Ureter (tissue), 1 donor: ENCODE measurements around the gene NOS1AP. TPM values are rescaled to one million over a fixed set of nuclear protein-coding genes. Genes with fewer than 3 reads are reported as not detected.

Experiments
- DNase-seq: peaks from one replicate; pipeline ENCODE4 v3.0.0-alpha.2; 2020; ENCODE audit warnings: low spot score
- total RNA-seq: library from RNA; stranded (reverse); gene quantifications from one replicate; pipeline ENCODE4 v1.2.4, GENCODE V29; 2023
- donor health status: DM: yes; HTN: yes; CAD: no.

NOS1AP gene
- total RNA-seq, 1 donor from 2014 or later = 7.0 TPM

DNA sequence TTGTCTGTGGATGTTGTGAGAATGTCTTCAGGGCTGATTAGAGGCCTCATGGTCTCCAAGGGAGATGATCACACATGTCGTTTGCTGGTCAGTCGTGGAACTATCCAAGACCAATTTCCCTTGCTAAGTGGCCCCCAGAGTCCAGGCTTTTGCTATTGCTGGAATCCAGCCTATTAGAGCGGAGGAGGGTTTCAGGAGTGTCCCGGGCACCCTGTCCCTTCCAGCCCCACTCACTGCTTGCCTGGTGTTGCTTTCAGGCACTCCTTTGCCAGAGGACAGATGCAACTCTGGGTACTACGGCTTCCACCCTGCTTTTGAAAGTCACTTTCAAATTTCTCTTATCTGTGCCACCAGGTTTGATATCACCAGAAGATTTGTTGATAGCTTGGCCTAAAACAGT, 149.1 kb downstream of the NOS1AP start:
- DNase-seq = no peak

DNA sequence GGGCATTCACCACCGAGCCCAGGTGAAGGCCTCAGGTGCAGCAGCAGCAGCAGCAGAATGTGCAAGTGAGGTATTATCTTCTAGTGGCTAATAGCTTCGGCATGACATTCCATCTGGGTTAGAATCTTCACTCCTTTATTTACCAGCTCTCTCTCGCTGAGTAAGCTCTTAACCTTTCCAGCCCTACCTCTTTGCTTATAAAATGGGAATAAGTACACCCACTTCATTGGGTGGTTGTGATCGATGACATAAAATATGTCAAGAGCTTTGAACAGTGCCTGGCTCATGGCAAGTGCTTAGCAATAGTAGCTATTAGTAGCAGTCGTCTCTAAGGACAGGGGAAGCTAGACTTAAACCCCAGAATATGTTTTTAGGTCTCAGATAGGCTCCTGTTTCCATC, 149.5 kb downstream of the NOS1AP start:
- no peak for DNase-seq

DNA sequence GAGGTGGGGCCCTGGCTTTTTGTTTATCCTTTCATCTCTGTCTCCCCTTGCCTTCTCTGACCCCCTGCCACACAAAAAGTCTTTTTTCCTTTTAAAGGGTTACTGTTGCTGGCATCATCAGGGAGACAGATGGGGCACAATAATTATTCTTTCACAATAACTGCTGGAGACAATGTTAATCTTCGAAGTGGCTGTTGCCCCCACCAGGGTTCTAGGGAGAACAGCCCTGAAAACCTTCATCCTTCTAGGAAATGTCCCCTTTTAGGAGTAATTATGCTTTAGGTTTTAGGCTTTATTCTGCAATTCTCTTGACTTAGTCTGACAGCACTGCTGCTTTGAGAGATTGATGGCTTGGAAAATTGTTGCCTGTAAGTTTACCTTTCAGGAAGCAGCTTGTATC, 150.0 kb downstream of the NOS1AP start:
- no peak for DNase-seq

DNA sequence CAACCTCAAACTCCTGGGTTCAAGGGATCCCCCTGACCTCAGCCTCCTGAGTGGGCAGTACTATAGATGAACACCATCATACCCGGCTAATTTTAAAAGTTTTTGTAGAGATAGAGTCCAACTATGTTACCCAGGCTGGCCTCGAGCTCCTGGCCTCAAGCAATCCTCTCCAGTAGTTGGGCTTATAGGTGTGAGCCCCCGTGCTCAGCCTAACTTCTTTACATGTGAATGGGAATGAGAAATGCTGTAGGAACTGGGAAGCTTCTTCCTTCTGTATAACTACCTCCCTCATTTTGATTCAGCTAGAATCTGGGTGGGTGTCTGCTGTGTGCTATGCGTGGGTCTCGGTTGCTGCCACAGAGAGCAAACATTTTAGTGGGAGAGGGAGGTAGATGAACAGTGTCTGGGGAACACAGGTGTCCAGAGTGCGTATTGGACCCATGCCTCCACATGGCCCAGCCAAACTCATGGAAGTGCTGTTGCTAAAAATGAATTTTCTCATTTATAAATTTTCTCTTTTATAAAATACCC, 150.6 kb downstream of the NOS1AP start:
- DNase-seq = no peak

DNA sequence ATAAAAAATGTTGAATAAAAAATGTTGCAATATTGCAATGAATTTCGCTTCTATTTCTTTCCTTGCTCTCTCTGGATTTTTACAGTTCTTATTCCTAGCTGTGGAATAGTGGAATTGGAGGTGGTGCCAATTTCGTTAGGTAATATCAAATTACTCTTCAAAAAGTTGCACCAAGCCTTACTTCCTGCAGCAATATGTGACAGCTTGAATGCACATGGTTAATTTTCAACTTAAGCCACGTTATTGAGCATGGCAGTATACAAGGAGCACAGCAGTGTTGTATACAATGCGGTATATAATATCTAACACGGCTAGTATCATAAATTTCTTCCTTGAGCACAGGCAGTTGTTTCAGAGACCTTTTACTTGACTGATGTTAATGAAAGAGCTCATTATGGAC, 152.5 kb downstream of the NOS1AP start:
- DNase-seq = no peak

DNA sequence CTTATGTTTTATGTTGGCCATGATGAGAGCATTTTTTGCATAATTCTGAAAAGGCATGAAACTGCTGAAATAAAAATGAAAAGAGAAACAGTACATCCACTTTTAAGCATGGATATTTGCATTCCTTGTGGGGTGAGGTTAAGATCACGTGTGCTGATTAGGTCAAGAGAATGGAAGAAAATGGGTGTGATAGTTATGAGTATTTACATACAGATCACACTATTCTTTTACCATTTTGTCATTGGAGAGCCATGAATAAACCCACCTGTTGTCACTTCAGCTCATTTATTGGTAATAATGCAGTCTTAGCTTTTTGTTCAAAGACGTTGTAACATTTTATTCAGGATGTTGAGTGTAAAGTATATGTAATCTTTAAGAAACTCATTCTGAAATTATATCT, 153.2 kb downstream of the NOS1AP start:
- no peak for DNase-seq

DNA sequence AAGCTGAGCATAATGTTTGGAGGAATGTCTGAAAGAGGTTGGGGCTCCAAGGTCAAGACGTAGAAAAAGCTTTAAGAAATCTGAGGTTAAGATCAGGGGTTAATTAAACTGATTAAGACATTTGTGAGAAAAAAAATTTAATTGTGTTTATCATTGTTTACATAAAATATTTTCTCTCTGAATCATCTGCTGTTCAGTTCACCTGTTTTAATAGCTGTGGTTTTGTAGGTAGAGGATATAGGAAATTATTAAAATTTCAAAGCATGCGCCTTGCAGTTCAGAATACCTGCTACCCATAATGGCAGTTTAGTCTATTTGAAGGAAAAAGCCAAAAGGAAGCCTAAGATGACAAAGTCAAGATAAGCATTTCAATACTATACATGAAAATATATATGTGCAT, 154.0 kb downstream of the NOS1AP start:
- DNase-seq = no peak

DNA sequence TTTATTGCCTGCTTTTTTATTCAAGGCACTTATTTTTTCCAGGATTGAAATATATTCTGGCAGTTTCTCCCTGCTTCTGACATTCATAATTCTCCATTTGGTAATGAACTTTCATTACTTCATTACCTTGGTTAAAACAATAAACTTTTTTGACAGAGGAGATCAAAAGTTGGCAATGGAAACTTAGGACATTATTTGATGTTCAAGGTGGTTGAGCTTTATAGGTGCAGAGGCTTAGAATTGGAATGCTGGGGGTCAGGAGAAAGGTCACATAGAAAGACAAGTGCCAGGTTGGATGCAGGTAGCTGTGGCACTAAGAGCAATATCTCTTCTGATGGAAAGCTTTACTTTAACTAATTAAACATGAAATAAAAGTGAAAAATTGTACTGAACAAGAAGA, 154.8 kb downstream of the NOS1AP start:
- DNase-seq = no peak

DNA sequence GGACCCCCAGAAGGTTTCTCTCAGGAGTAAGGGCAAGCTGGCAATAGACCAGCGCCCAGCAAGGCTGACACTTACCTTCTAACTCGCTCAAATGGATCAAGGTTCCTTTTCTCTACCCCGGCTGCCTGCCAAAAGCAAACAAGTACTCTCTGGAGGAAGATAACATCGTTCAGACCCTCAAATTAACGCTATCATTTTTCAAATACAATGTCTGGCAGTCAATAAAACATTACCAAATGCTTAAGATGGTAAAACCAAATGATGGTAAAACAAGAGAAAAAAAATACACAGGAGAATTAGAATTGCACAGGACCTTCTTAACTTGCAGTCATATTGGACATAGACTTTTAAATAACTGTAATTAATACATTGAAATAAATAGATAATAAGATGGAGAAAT, 159.1 kb downstream of the NOS1AP start:
- DNase-seq = no peak

DNA sequence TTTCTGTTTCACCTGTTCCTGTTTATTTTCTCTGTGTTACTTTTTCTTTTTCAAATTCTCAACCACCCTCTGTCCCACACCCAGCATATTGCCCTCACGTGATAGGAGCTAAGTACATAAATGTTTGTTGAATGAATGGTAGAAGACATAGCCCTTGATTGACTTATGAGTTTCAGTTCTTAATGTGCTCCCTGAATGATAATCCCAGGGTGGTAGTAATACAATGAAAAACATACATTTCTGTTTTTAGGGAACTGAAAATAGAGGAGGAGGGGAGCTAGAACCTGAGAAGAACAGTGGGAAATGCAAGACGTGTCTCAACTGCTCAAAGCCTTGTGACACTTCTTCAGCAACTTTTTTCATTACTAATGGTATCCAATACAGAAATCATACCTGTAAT, 160.1 kb downstream of the NOS1AP start:
- no peak for DNase-seq

DNA sequence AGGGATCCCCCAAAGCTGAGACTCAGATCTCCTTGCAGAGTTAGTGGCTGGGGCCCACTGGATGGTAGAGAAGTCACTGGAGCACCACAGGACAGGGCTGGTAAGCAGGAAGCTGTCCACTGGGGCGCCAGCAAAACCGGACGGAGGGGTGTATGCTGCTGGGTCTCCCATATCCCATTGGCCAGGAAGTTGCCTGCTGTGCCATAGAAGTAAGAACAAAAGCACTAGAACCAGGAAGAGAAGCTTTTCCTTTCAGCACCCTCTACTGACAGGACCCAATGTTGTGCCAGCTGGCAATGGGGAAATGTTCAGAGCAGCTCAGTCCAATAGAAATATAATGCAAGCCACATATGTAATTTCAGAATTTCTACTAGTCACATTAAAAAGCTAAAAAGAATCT, 160.6 kb downstream of the NOS1AP start:
- DNase-seq = no peak

DNA sequence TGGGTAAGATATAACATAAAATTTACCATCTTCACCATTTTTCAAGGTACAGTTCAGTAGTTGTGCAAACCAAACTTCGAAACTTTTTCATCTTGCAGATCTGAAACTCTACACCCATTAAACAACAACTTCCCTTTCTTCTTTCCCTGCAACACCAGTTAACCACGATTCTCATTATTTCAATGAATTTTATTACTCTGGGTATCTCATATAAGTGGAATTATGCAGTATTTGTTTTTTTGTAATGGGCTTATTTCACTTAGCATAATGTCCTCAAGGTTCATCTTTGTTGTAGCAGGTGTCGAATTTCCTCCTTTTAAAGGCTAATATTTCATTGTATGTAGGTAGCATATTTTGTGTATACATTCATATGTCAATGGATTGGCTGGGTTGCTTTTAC, 161.0 kb downstream of the NOS1AP start:
- no peak for DNase-seq

DNA sequence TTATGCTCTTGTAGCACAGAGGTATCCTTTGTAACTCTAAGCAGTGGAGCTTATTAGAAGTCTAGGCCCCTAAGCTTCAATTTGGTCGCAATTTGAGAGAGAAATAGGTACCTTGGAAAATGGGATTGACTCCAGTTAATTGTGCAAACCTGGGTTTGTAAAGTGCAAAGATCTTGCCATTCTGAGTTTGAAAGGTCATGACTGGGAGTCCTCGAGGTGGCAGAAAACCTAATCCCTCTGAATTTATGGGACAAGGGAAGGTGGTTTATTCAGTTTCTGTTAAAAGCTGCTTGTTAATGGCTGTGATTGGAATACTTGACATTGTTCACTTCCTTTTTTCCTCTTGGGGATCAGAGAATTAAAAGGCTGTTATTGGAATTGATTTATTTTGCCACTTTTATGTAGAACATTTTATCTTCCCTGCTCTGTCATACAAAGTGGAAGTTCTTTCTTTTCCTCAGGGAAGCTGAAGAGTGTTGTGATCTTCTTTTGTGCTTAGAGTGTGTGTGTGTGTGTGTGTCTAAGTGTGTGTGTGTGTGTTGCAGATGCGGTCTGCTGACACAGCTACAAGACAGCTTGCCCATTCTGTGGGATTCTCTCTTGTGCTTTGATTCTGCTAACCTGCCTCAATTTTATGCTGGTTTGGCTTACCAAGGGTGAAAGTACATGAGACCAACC, 162.7 kb downstream of the NOS1AP start:
- no peak for DNase-seq

DNA sequence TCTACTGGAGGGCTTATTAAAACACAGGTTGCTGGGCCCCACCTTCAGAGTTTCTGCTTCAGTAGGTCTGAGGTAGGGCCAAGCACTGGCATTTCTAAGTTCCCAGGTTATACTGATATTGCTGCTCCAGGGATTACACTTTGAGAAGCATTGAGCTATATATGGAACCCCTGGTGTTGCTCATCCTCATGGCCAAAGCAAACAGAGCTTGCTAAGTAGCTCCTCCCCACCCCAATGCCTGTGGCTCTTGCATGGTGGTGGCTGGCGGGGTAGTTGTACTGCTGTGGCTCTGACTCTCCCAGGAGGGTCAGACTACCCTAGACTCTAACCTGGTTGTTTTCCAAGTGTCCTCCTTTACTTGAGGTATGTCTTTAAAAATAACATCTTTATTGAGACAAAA, 163.6 kb downstream of the NOS1AP start:
- DNase-seq = no peak

DNA sequence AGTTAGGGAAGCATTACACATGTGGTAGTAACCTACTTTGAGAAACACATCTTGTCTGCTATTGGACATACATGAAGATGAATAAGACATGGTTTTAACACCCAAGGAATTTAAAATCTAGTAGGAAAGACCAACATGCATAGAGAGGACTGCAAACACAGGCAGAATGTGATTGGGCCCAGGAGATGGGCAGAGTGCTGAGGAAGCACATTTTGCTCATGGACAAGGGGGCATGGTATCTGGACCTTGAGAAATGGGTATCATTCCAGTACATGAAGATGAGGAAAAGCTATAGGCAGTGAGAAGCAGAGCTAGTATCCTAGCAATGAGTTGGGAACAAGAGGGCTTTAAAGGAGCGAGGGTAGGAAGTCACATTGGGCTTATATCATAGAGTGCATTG, 164.4 kb downstream of the NOS1AP start:
- DNase-seq = no peak

DNA sequence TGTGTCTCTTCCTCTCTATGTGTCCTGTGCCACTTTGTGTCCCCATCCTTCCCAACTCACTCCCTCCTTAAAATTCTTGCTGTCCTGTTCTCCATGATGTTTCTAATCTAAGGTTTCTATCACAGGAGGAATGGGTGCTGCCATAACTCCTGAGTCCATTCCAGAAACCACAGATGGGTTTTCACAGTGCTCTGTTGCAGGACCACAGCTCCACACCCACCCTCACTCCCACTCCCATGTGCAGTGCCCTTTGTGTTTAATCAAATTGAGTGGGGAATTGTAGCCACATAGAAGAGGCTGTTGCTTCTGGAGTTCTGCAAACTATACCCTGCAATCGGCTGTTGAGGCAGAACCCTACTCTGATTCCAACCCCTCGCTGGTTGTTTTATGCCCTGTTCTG, 165.1 kb downstream of the NOS1AP start:
- DNase-seq = no peak

DNA sequence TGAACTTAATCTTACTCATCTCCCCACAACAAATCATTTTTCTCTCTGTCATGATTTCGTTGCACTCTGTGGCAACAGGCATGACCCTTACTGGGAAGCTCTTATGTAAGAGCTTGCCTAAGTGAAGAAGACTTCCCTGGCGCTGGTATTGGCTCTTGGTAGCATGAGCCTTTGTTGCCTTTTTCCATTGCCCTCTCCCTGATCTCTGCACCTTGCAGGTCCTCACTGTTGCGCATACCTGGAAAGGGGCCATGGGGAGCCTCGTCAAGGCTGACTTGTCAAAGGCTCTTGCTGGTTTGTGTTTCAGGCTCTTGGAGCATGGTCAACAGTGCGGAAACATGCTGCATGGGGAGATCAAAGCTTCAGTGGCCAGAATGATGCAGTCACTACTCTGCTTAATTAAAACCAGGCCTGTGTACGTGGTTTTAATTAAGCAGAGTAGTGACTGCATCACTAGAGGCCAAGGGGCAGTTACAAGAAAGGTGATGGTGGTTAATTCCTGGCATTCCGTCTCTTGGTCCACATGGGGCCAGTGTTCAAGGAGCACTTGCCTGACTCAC, 165.8 kb downstream of the NOS1AP start:
- no peak for DNase-seq

DNA sequence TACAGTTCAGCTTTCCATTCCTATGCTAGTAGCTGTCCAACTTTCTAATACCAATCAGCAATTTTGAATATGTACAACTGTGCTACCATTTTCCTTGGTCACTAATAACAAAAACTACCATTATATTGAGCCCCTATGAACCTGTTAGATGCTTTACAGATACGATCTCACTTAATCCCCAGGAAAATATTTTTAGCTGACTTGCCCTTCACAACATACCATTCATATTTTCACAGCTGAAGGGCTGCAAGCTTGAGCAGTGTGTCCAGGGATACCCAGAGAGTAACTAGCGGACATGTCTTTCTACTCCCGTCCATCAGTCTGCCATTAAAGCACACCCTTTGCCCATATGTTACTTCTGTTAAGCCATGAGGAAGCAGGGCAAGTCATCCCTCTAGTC, 166.7 kb downstream of the NOS1AP start:
- no peak for DNase-seq

DNA sequence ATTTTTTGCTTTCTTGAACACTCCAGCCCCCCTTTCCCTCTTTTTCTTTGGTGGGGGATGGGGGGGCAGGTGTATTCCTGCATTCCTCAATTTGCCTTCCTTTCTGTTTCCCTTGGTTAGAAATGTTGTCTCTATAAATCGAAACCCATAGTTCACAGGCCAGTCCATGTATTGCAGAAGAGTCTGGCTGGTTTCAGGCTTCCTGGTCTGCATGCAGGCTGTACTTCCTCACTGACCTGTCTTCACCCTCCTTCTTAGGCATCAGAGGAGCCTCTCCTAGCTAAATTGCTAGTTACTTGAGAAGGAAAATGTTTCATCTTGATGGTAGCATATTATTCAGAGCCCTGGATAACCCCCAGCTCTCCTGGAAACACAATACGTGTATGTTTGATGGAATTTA, 167.1 kb downstream of the NOS1AP start:
- DNase-seq = no peak

DNA sequence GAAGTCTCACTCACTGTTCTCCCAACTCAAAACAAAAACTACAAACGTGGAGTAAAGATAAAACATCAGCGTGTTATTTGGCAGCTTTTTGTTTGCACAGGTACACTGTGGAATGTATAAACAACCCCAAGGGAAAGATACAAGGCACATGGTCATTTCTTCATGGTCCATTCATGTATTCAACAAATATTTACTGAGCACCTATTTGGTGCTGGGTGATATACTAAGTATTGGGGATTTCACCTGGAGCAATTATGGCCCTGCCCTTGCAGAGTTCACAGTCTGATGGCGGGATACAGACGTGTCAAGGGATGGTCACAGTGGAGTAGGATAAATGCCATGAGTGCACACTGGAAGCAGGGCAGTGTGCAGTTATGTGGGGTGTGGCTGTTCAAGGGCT, 171.1 kb downstream of the NOS1AP start:
- DNase-seq = no peak

DNA sequence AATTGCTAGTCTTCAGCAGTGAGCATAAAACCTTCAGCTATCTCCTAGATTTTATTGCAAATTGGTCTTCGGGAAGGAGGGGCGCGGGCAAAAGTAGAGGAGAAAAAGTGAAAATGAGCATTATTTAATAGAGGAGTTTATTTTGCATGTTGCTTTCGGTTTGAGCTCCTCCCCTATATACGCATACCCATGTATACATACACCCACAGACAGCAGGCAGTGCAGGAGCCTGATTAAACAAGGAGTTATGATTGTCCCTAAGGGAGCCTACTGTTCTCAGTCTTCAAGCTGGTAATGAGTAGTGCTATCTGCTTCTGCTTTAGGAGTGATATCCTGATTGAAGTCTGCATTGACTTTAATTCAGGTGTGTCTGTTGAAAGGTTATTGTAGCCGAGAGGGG, 173.3 kb downstream of the NOS1AP start:
- no peak for DNase-seq

DNA sequence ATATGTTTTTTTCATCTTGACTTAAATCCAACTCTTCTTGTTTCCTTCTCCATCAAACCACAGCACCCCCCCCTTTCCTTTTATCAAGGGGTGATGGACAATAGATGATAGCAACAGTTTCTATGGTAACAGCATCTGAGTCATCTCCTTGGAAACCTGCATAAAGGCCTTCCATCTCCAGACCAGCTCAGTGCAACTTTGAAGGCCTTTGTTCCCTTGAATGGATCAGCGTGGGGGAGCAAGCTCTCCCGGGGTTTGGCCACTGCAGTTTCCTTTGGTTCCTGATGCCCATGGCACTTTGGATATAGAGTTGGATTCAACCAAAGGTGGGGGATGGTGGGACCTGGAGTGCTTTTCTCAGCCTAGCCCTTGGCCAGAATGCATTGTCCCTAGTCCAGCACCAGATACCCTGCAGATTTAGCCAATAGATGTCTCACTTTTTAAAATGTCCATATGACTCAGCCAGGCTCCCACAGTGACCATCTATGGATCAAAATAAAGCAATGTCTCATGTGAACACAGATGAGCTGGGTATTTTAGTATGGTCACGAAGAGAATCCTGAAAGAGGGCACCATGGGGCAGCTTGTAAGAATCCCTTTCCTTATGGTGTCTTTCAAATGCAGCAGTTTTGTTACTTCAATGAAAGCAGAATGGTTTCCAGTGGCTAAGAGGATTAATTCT, 179.5 kb downstream of the NOS1AP start:
- no peak for DNase-seq

DNA sequence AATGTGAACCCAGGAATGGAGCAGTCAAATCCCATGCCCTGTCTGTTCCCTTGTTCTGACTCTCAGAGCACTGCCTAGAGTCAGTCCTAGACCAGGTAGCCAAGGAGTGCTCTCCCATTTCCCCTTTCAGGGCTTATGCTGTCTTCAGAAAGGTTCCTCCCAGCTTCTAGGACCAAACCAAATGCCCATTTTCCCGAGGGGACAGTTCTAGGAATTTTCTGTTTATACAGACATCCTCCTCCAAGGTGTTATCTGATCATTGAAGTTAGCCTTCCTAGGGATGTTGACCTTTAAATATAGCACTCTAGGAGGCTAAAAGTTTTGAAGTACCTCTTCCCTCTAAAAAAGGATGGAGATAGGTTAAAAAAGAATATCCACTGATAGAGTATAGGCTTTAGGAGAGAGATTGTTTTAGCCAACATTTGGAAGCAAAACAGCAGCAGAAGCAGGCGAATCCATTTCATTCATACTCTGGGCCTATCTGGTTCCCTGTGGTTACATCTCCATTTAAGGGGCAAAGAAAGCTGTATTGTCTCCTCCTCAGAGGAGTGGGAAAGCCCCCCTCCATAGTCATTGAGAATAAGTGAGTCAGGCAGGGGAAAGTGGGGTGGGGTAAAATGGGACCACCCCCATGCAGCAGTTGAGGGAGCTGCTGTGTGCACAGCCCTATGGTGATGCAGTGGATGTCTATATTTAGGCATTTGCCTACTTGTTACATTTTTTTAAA, 180.7 kb downstream of the NOS1AP start:
- DNase-seq = no peak
